ENCODE measurements around the gene SELL. TPM values are rescaled to one million over a fixed set of nuclear protein-coding genes. Genes with fewer than 3 reads are reported as not detected.

The SELL gene
- total and polyA plus RNA-seq, 7 donors, result 0.14 to 3.1 (median 1.1) TPM

DNA sequence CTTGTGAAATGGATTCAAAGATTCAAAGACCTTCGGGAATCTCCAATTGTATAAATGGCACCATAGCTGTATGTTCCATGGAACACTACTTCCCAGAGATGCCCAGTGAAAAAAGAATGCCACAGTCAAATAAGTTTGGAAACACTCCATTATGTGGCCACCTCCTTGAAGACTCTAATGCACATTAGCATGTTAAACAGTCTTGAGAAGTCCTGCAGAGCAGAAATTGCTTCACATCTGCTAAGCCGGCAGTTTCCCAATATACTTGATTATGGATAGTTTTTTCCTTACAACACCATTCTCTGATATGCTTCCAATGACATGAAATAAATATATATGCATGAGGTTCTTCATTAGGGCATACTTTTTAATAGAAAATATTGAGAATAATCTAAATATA, 35.1 kb upstream of the SELL start:
- 86 to 90% (median 89%) methylated on average over 2 of the region's 2 CpGs for WGBS, 3 donors
- Histone ChIP-seq H3K27ac (no peak overlapping the region), H3K36me3 (ENCODE audit: insufficient read depth in 1 of 2, low read depth in 1 of 2) (no peaks in the 10 kb centered on the region), H3K27me3 (ENCODE audit: insufficient read depth in 3 of 3, low read length in 2 of 3) (peaks cover 0 to 2% (median 0%) of the 10 kb centered on the region in 3 donors), H3K4me3 (no peak overlapping the region), H3K9me3 (no peaks in the 10 kb centered on the region), H3K4me1 (no peaks in the 10 kb centered on the region)
- ATAC-seq, result no peak
- intact Hi-C loops (cut with DNase I), result no loop called here
- DNase-seq, result no peak
- TF ChIP-seq, protein P1, sequence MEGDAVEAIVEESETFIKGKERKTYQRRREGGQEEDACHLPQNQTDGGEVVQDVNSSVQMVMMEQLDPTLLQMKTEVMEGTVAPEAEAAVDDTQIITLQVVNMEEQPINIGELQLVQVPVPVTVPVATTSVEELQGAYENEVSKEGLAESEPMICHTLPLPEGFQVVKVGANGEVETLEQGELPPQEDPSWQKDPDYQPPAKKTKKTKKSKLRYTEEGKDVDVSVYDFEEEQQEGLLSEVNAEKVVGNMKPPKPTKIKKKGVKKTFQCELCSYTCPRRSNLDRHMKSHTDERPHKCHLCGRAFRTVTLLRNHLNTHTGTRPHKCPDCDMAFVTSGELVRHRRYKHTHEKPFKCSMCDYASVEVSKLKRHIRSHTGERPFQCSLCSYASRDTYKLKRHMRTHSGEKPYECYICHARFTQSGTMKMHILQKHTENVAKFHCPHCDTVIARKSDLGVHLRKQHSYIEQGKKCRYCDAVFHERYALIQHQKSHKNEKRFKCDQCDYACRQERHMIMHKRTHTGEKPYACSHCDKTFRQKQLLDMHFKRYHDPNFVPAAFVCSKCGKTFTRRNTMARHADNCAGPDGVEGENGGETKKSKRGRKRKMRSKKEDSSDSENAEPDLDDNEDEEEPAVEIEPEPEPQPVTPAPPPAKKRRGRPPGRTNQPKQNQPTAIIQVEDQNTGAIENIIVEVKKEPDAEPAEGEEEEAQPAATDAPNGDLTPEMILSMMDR (IDR thresholded peaks at IDR 0.05), result no peak

DNA sequence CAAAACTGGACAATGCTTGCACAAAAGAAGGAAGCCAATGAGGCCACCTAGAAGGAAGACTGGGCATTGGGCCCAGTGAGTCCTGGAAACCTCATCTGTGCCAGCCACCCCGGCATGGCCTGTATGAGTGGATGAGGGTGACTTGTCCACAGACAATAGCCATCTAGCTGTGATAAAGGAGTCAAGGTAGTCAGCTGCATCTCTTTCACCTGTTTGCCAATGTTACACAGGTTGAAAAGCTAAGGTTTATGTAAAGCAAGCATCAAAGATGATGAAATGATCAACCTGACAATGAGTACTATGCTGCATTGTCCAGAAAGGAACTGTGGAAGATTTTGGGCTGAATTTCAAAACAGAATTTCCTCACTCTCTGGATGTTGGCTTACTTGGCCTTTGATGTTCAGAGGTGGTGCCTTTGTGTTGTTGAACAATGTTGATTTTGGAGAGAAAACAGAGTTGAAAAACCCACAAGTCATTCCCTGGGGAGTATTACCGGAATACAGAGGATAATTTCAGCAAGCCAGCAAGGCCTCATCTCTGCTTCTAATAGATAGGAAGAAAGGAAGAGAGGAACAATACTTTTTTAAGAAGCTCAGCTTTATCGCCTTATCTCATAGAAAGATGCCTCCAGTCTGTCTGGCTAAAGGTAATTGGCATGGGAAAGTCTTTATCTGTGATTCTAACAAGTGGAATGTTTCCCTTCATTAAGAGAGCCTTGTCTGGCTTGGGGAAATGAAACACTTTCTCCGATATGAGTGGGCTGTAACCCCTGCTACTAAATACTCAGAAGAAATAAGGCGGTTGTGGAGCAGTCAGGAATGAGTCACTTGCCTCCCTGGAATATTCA, 33.8 kb upstream of the SELL start:
- Histone ChIP-seq H3K4me1 (no peaks in the 10 kb centered on the region), H3K9me3 (no peaks in the 10 kb centered on the region), H3K4me3 (no peak overlapping the region), H3K27me3 (ENCODE audit: insufficient read depth in 3 of 3, low read length in 2 of 3) (peaks cover 0 to 2% (median 0%) of the 10 kb centered on the region in 3 donors), H3K27ac (no peak overlapping the region), H3K36me3 (ENCODE audit: insufficient read depth in 1 of 2, low read depth in 1 of 2) (no peaks in the 10 kb centered on the region)
- ATAC-seq (no peak), DNase-seq (no peak)
- intact Hi-C loops (cut with DNase I), result no loop called here
- TF ChIP-seq, protein P1 (IDR thresholded peaks at IDR 0.05), result no peak
- WGBS, 3 donors, result 52 to 61% (median 56%) methylated on average over 5 of the region's 5 CpGs

DNA sequence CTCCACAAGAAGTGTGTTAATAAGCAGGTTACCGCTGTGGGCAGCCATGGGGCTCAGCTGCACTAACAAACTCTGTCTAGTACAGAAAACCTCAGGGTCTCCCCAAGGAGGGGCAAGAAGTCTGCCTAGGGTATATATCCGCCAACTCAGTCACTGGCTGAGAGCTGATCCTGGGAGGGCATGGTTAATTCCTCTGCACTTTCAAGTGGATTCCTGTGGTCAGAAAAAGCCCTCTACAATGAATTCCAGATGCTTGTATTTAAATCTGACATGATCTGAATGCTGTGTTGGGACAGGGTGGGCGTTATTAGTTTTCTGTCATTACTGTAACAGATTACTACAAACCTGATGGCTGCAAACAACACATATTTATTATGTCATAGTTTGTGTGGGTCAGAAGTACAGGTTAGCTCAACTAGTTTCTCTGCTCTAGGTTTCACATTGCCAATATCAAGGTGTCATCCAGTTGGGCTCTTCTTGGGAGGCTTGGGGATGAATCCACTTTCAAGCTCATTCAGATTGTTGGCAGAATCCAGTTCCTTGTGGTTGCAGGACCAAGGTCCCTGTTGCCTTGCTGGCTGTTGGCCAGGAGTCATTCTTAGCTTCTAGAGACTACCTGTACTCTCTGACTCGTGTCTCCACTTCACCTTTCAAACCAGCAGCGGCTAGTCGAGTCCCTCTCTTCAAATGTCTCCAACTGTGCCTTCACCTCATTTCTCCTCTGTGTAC, 30.4 kb upstream of the SELL start:
- no peaks in the 10 kb centered on the region for H3K4me1 ChIP-seq
- TF ChIP-seq, protein P1 (IDR thresholded peaks at IDR 0.05), result no peak
- intact Hi-C loops (cut with DNase I), result no loop called here
- DNase-seq (no peak), ATAC-seq (no peak)
- no peaks in the 10 kb centered on the region for H3K9me3 ChIP-seq
- no peaks in the 10 kb centered on the region for H3K36me3 ChIP-seq (ENCODE audit: insufficient read depth in 1 of 2, low read depth in 1 of 2)
- WGBS, 3 donors, result 56 to 66% (median 62%) methylated on average over 6 of the region's 6 CpGs
- H3K27me3 ChIP-seq (ENCODE audit: insufficient read depth in 3 of 3, low read length in 2 of 3), result no peaks in the 10 kb centered on the region
- H3K4me3 ChIP-seq, result no peak overlapping the region
- no peak overlapping the region for H3K27ac ChIP-seq

DNA sequence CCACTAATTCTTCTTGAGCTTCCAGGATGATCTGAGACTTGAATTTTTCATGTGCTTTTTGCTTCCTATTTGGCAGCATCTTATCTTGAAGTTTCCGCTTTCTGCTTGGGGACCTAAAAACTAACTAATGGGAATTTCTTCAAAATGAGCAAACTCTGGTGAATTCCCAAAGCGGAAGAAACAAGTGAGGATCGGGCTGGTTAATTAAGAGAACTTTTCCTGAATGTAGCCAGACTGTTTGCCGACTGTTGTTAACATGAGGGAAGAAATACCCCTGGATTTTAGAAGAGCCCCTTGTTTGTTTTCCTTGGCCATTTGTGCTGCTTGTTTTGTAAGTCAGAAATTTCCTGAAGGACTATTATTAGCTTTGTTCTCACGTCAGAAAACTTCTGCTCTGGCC, 28.6 kb upstream of the SELL start:
- intact Hi-C loops (cut with DNase I), result no loop called here
- WGBS, 3 donors, result 40 to 45% (median 41%) methylated on average over 5 of the region's 5 CpGs
- Histone ChIP-seq H3K9me3 (no peaks in the 10 kb centered on the region), H3K4me1 (no peaks in the 10 kb centered on the region), H3K4me3 (no peak overlapping the region), H3K36me3 (ENCODE audit: insufficient read depth in 1 of 2, low read depth in 1 of 2) (no peaks in the 10 kb centered on the region), H3K27me3 (ENCODE audit: insufficient read depth in 3 of 3, low read length in 2 of 3) (no peaks in the 10 kb centered on the region), H3K27ac (no peak overlapping the region)
- DNase-seq (no peak), ATAC-seq (no peak)
- TF ChIP-seq, protein P1 (IDR thresholded peaks at IDR 0.05), result no peak
